ENCODE results near the gene KRTAP10-8.

- no peak for TF ChIP-seq CTCF (IDR thresholded peaks at IDR 0.05)
- TF ChIP-seq, protein P1, sequence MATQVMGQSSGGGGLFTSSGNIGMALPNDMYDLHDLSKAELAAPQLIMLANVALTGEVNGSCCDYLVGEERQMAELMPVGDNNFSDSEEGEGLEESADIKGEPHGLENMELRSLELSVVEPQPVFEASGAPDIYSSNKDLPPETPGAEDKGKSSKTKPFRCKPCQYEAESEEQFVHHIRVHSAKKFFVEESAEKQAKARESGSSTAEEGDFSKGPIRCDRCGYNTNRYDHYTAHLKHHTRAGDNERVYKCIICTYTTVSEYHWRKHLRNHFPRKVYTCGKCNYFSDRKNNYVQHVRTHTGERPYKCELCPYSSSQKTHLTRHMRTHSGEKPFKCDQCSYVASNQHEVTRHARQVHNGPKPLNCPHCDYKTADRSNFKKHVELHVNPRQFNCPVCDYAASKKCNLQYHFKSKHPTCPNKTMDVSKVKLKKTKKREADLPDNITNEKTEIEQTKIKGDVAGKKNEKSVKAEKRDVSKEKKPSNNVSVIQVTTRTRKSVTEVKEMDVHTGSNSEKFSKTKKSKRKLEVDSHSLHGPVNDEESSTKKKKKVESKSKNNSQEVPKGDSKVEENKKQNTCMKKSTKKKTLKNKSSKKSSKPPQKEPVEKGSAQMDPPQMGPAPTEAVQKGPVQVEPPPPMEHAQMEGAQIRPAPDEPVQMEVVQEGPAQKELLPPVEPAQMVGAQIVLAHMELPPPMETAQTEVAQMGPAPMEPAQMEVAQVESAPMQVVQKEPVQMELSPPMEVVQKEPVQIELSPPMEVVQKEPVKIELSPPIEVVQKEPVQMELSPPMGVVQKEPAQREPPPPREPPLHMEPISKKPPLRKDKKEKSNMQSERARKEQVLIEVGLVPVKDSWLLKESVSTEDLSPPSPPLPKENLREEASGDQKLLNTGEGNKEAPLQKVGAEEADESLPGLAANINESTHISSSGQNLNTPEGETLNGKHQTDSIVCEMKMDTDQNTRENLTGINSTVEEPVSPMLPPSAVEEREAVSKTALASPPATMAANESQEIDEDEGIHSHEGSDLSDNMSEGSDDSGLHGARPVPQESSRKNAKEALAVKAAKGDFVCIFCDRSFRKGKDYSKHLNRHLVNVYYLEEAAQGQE (IDR thresholded peaks at IDR 0.05; ENCODE audit: insufficient read depth in 1 of 2, low read depth in 2 of 2, low read length in 1 of 2): no peak
- no peak for TF ChIP-seq POLR2AphosphoS5 (IDR thresholded peaks at IDR 0.05; ENCODE audit: low read depth, low read length)
- TF ChIP-seq SIN3A (IDR thresholded peaks at IDR 0.05; ENCODE audit: borderline replicate concordance, insufficient read depth, low read depth, low read length): no peak
- TF ChIP-seq TCF7L2 (IDR thresholded peaks at IDR 0.05; ENCODE audit: low read depth, low read length): no peak
Observed at GRCh38 chr21:44612669-44613229, 870 bp downstream of the KRTAP10-8 start.
